ENCODE measurements around the gene TBL3.

TBL3 gene

DNA sequence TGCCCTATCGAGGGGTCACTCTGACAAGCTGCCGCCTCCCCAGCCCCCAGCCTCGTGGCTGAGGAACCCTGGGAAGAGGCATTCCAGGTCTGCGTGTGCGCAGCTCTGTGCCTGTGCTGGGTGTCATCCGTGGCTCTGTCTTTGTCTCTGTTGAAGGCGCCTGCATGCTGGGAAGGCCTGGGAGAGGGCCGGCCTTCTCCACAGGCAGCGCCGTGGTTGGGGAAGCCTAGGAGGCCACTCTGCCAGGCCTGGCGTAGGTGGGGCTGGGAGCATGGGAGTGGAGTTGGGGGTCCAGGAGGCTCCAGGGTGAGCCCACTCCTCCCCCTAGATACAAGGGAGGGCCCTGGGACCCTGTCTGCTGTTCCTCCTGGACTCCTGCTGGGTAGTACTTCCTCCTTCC lies 58.2 kb downstream of the TBL3 start:
- H3K36me3 ChIP-seq (replicated peaks) = peaks cover 3% of the 10 kb centered on the region
- no peak overlapping the region for H3K27ac ChIP-seq
- in situ Hi-C loops (cut with HindIII; ENCODE audit: low pct_ligation_motif_present, low sequenced_read_pairs) = no loop called here
- TF ChIP-seq, protein P1, sequence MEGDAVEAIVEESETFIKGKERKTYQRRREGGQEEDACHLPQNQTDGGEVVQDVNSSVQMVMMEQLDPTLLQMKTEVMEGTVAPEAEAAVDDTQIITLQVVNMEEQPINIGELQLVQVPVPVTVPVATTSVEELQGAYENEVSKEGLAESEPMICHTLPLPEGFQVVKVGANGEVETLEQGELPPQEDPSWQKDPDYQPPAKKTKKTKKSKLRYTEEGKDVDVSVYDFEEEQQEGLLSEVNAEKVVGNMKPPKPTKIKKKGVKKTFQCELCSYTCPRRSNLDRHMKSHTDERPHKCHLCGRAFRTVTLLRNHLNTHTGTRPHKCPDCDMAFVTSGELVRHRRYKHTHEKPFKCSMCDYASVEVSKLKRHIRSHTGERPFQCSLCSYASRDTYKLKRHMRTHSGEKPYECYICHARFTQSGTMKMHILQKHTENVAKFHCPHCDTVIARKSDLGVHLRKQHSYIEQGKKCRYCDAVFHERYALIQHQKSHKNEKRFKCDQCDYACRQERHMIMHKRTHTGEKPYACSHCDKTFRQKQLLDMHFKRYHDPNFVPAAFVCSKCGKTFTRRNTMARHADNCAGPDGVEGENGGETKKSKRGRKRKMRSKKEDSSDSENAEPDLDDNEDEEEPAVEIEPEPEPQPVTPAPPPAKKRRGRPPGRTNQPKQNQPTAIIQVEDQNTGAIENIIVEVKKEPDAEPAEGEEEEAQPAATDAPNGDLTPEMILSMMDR (IDR thresholded peaks at IDR 0.05; ENCODE audit: low read depth, low read length, missing control alignments) = no peak
- H3K4me3 ChIP-seq (ENCODE audit: low read depth, low read length) = no peak overlapping the region
- H3K27me3 ChIP-seq (replicated peaks) = no peaks in the 10 kb centered on the region
- DNase-seq = no peak

DNA sequence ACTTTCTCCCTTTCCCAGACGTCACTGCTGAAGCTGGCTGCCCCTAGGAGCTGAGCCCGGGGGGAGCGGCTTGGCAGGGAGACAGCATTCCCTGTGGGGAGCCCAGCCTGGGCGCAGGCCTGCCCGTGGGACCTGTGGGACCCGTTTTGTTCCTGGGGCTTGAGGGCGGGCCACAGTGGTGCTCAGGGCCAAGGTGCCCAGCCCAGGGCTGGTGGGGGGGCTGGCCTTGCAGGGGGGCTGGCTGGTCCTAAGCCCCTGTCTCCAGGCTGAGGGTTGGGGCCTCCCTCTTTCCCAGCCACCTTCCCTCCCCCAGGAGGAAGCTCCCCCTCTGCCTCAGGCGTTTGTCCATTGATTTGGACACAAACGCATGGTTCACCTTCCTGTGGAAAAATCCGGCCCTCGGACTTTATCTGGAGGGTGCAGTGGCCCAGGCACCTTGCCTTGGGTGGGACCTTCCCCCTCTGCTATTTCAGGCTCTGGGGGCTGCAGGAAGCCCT lies 59.3 kb downstream of the TBL3 start:
- Histone ChIP-seq H3K27me3 (replicated peaks) (no peaks in the 10 kb centered on the region), H3K36me3 (replicated peaks) (peaks cover 4% of the 10 kb centered on the region), H3K27ac (no peak overlapping the region), H3K4me3 (ENCODE audit: low read depth, low read length) (no peak overlapping the region)
- TF ChIP-seq, protein P1 (IDR thresholded peaks at IDR 0.05; ENCODE audit: low read depth, low read length, missing control alignments) = no peak
- in situ Hi-C loops (cut with HindIII; ENCODE audit: low pct_ligation_motif_present, low sequenced_read_pairs) = no loop called here
- DNase-seq = no peak

Data from brain microvascular endothelial cell (primary cell).